Cardiac fibroblast (primary cell): ENCODE results near the gene FSHR.

Source experiments
- DNase-seq, 2 donors: peaks; one replicate each; pipeline versions ENCODE4 v3.0.0 to v3.0.0-alpha.2; 2010; ENCODE audit warnings: low read depth in 2 of 2
- H3K4me3 ChIP-seq, 2 donors: replicated peaks in 1 of 2; 1 replicate in 1 of 2; 2 replicates in 1 of 2; pipeline ENCODE4 v1.5.1; 2011; ENCODE audit warnings: low read depth in 2 of 2, low read length in 2 of 2, mild to moderate bottlenecking in 2 of 2, moderate library complexity in 1 of 2
- TF ChIP-seq, protein P1 (sequence below): IDR thresholded peaks from one replicate; pipeline ENCODE4 v1.5.1; 2011; ENCODE audit warnings: low read depth, mild to moderate bottlenecking, low read length, inconsistent platforms

The FSHR gene

DNA sequence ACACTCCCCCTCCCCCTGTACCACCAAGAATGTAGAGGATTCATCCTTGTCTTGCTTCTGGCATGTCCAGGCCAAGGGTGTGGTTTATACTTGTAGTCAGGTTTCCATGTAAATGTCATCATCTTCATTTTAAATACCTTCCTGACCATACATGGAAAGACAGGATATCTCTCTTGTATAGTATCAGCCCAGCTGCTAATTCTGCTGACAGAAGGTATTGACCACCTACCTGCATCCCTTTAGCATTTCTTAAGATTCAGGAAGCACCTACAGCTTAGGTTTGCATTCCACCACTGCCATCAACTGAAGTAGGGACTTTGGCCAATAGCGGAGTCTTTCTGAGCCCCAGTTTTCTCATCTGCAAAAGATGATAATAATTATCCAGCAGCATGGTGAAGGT lies 22.9 kb upstream of the FSHR start:
- TF ChIP-seq, protein P1, sequence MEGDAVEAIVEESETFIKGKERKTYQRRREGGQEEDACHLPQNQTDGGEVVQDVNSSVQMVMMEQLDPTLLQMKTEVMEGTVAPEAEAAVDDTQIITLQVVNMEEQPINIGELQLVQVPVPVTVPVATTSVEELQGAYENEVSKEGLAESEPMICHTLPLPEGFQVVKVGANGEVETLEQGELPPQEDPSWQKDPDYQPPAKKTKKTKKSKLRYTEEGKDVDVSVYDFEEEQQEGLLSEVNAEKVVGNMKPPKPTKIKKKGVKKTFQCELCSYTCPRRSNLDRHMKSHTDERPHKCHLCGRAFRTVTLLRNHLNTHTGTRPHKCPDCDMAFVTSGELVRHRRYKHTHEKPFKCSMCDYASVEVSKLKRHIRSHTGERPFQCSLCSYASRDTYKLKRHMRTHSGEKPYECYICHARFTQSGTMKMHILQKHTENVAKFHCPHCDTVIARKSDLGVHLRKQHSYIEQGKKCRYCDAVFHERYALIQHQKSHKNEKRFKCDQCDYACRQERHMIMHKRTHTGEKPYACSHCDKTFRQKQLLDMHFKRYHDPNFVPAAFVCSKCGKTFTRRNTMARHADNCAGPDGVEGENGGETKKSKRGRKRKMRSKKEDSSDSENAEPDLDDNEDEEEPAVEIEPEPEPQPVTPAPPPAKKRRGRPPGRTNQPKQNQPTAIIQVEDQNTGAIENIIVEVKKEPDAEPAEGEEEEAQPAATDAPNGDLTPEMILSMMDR: no peak
- H3K4me3 ChIP-seq: no peak overlapping the region
- DNase-seq: no peak

DNA sequence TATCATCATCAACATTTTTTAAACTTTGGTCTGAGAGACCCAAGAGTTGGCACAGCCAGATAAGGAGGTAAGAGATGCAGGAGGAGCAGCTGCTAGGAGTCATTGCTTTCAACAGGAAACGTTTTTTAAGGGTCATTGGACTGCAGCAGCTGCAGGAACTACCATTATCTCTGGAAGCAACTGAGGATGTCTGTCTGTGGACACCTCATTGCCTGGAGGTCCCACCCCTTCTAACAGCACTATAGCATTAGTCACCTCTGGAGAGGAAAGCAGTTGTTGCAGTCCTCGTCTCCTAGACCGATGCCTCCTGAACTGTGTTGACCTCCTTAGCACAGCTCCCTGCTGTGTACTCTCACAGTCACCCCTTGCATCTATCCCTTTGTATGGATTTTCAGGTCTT lies 21.5 kb upstream of the FSHR start:
- no peak overlapping the region for H3K4me3 ChIP-seq
- TF ChIP-seq, protein P1: no peak
- no peak for DNase-seq

DNA sequence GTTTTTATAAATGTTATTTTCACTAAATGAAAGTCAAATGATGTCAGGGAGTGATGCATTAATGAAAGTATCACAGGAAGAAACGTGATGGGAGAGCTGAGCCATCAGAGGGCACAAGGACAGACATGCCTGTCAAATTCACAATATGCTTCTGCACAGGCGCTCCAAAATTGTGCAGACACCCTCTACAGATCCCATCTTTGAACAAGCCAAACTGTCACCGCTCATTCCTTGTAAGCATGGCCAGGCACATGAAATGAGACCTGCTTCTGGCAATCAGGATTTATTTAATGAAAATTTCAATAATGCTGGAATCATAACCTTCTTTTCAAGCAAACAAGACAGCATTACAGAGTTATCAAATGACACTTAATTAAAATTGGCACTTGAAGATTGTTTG lies 20.4 kb upstream of the FSHR start:
- DNase-seq: no peak

DNA sequence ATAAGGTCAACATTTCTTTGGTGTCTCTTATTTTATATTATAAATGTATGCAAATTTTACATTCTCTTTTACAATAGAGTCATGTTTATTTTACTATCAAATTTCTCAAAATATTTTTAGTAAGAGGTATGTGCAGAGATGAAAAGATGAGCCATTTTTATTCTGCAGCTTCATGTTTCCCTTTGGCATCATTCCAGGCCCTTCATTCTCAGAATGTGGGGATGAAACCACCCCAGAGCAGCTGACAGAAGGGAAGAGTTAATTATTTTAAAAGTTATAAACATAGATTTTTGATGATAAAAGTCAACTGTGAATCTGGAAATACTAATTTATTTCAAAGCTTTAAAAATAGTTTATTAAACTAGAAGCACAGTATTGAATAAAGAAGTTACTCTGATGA lies 12.8 kb upstream of the FSHR start:
- H3K4me3 ChIP-seq: no peak overlapping the region
- DNase-seq: no peak
- TF ChIP-seq, protein P1: no peak

More for the DNA sequence above, 20.4 kb upstream of the FSHR start:
- TF ChIP-seq, protein P1: no peak
- H3K4me3 ChIP-seq: no peak overlapping the region

DNA sequence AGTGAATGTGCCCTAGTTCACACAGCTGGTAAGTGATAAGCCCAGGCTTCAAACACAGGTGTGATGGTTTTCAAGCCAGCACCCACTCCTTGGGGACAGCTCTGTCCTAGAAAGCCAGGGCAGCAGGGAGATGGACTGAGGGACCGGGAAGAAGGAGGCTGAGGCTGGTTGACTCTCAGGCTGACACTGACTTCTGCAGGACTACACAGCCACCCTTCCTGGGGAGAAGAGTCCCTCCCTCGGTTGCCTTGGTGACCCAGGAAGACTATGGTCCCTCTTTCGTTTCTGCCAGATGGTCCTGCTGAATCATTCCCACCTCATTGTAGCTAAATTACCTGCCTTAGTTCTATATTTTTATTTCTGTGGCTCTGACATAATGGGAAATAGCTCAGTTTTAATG lies 11.3 kb upstream of the FSHR start:
- TF ChIP-seq, protein P1: no peak
- no peak for DNase-seq
- H3K4me3 ChIP-seq: no peak overlapping the region

DNA sequence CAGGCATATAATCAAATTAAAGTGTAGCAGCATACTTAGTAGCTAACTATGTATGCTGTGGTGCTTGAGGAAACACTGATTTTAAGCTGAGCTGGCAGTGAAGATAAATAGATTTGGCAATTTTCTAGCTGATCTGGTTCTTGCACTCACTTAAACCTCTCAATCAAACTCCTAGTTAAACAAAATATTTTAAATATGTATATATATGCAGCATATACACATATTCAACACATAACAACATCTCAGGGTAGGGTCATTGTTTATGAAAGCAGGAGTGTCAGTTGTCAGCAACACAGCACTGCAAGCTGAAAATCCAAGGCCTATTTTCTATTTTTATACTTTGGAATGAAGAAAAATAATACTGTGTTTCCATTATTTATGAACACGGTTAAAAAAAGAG lies 10.4 kb upstream of the FSHR start:
- TF ChIP-seq, protein P1: no peak
- no peak overlapping the region for H3K4me3 ChIP-seq
- no peak for DNase-seq

DNA sequence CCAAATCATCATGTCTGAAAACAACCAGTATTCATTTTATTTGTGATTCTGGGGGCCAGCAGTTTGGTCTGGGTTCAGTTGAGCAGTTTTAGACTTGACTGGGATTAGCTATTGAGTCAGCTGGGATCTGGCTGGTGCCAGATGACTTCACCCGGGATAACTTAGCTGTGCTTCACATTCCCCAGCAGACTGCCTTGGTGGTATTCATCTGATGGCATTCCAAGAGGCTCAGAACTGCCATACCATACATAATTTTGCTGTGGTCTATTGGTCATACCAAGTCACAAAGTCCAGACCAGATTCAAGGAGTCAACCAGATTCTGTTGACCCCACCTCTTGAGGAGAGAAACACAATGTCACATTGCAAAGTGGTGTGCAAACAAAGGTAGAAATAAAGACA lies 7.8 kb upstream of the FSHR start:
- H3K4me3 ChIP-seq: no peak overlapping the region
- DNase-seq: no peak
- TF ChIP-seq, protein P1: no peak
